Keratinocyte (primary cell): ENCODE data around the gene SLC9A3. TPM values are rescaled to one million over a fixed set of nuclear protein-coding genes. Genes with fewer than 3 reads are reported as not detected.

Experiments used
- DNase-seq: peaks from one replicate; pipeline ENCODE4 v3.0.0-alpha.2; 2011; ENCODE audit warnings: low read depth, missing footprints, low spot score
- FAIRE-seq: peaks from 2 replicates; lab custom pipeline; 2011; peaks lifted over from hg19 to GRCh38; lab: Jason Lieb, UNC
- H2AFZ ChIP-seq: 2 replicates; pipeline ENCODE4 v1.6.0; 2012; ENCODE audit warnings: low read length, control low read depth, inconsistent platforms; ENCODE audit not compliant: control insufficient read depth
- H3K27ac ChIP-seq: 2 replicates; pipeline ENCODE4 v1.5.1; 2011; ENCODE audit warnings: low read length; ENCODE audit not compliant: control insufficient read depth, insufficient read depth
- H3K27me3 ChIP-seq: 3 replicates; pipeline ENCODE4 v1.6.0; 2011; ENCODE audit warnings: low read length; ENCODE audit not compliant: control insufficient read depth, insufficient read depth; ENCODE audit errors: extremely low read depth
- H3K36me3 ChIP-seq, 2 experiments: 2 replicates in 1 of 2; 3 replicates in 1 of 2; pipeline ENCODE4 v1.5.1; 2011; ENCODE audit warnings: low read length in 2 of 2, mild to moderate bottlenecking in 1 of 2; ENCODE audit not compliant: control insufficient read depth in 2 of 2, insufficient read depth in 2 of 2; ENCODE audit errors: extremely low read depth in 1 of 2
- H3K4me1 ChIP-seq: 3 replicates; pipeline ENCODE4 v1.5.1; 2011; ENCODE audit warnings: low read length; ENCODE audit not compliant: control insufficient read depth, insufficient read depth; ENCODE audit errors: extremely low read depth
- H3K4me2 ChIP-seq: 3 replicates; pipeline ENCODE4 v1.6.0; 2011; ENCODE audit warnings: low read depth, low read length; ENCODE audit not compliant: control insufficient read depth, insufficient read depth; ENCODE audit errors: extremely low read depth
- H3K4me3 ChIP-seq, 3 experiments: fragments of 200-600 bp in 1 of 3; sonication (generic) in 1 of 3; 2 replicates in 2 of 3; 3 replicates in 1 of 3; pipeline ENCODE4 v1.5.1; 2011 to 2016; ENCODE audit warnings: low read length in 3 of 3, mild to moderate bottlenecking in 3 of 3, control low read depth in 2 of 3, inconsistent platforms in 1 of 3, low read depth in 1 of 3, mixed read lengths in 1 of 3, mixed run types in 1 of 3, moderate library complexity in 1 of 3; ENCODE audit not compliant: control insufficient read depth in 2 of 3, insufficient read depth in 2 of 3; ENCODE audit errors: extremely low read depth in 1 of 3
- H3K79me2 ChIP-seq: 2 replicates; pipeline ENCODE4 v1.6.0; 2012; ENCODE audit warnings: low read length; ENCODE audit not compliant: control insufficient read depth, insufficient read depth
- H3K9ac ChIP-seq: 3 replicates; pipeline ENCODE4 v1.6.0; 2011; ENCODE audit warnings: low read length; ENCODE audit not compliant: control insufficient read depth, insufficient read depth; ENCODE audit errors: extremely low read depth
- H3K9me1 ChIP-seq: 3 replicates; pipeline ENCODE4 v1.6.0; 2011; ENCODE audit warnings: low read length; ENCODE audit not compliant: control insufficient read depth, insufficient read depth; ENCODE audit errors: extremely low read depth
- H3K9me3 ChIP-seq: 2 replicates; pipeline ENCODE4 v1.5.1; 2012; ENCODE audit warnings: low read depth, low read length; ENCODE audit not compliant: control insufficient read depth
- H4K20me1 ChIP-seq: 3 replicates; pipeline ENCODE4 v1.6.0; 2011; ENCODE audit warnings: low read length; ENCODE audit not compliant: control insufficient read depth, insufficient read depth; ENCODE audit errors: extremely low read depth
- EZH2 ChIP-seq: IDR thresholded peaks from one replicate; pipeline ENCODE4 v1.6.1; 2012; ENCODE audit warnings: inconsistent platforms, mild to moderate bottlenecking, low read length, moderate library complexity
- dilution Hi-C: fragments of 300-500 bp; cut with MboI; formaldehyde crosslinking; loops from one replicate; pipeline ENCODE4 v1.7.0; 2020; ENCODE audit warnings: low sequenced_read_pairs; ENCODE audit not compliant: extremely low pct_ligation_motif_present
- polyA plus RNA-seq, 5 experiments: library from polyadenylated mRNA; depleted of rRNA in 3 of 5; stranded (reverse) in 3 of 5; stranded (forward) in 1 of 5; unstranded in 1 of 5; fragments of >200 nt; gene quantifications; 1 replicate in 1 of 5; 2 replicates in 3 of 5; 3 replicates in 1 of 5; pipeline versions ENCODE4 v1.2.1 to v1.2.3, GENCODE V29; 2011 to 2012; ENCODE audit warnings: missing spikeins in 2 of 5, low read depth in 1 of 5, low replicate concordance in 1 of 5
- TF ChIP-seq, protein P1 (sequence below), 3 experiments: IDR thresholded peaks in 1 of 3; conservative IDR thresholded peaks in 1 of 3; optimal IDR thresholded peaks in 1 of 3; 2 replicates in 2 of 3; 3 replicates in 1 of 3; pipeline versions ENCODE3 to v1.5.1; 2011; ENCODE audit warnings: low read length in 3 of 3, mild to moderate bottlenecking in 3 of 3, moderate library complexity in 2 of 3, control low read depth in 1 of 3, inconsistent platforms in 1 of 3; ENCODE audit not compliant: insufficient read depth in 2 of 3; ENCODE audit errors: extremely low read depth in 1 of 3

Gene SLC9A3
- polyA plus RNA-seq, 1 donor (not counting 4 experiments of a cell fraction or from before 2014, with no cell fraction given) = 0.55 TPM

DNA sequence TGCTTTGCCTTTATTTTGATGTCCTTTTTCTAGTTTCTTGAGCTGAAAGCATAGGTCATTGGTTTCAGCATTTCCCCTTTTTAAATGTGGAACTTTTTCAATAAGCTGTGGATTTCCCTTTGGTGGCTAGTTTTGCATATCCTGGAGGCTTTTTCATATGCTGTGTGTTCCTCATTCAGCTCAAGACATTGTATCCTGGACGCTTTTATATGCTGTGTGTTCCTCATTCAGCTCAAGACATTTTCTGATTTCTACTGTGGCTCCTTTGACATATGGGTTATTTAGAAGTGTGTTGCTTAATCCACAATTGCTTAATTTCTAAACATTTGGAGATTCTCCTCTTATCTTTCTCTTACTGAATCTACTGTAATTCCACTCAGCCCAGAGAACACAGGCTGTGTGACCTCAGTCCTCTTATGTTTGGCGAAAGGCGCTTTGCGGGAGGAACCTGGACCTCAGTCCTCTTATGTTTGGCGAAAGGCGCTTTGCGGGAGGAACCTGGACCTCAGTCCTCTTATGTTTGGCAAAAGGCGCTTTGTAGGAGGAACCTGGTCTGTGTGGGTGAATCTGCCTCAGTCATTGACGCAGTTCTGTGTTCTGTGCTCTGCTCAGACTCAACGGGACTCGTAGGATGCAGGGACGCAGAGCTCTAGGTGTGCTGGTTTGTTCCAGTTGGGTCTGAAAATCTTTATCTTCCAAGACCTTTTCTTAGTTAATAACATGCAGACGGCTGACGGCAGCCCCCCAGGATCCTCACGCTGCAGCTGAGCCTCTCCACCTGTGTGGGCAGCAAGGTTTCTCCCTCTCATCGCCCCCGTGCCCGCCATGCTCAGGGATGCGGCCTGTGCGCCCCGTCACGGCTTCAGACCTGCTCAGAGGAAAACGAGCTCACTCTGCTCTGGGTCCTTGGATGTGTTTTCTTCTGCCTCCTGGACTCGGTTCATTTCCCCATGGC lies 6.0 kb upstream of the SLC9A3 start:
- no peaks in the 10 kb centered on the region for H3K9me3 ChIP-seq
- DNase-seq (no peak), FAIRE-seq (no peak)
- H3K27ac ChIP-seq = no peak overlapping the region
- H3K27me3 ChIP-seq = peaks cover 70% of the 10 kb centered on the region
- H3K4me2 ChIP-seq = no peak overlapping the region
- H4K20me1 ChIP-seq = no peaks in the 10 kb centered on the region
- TF ChIP-seq EZH2 = no peak
- TF ChIP-seq, protein P1, sequence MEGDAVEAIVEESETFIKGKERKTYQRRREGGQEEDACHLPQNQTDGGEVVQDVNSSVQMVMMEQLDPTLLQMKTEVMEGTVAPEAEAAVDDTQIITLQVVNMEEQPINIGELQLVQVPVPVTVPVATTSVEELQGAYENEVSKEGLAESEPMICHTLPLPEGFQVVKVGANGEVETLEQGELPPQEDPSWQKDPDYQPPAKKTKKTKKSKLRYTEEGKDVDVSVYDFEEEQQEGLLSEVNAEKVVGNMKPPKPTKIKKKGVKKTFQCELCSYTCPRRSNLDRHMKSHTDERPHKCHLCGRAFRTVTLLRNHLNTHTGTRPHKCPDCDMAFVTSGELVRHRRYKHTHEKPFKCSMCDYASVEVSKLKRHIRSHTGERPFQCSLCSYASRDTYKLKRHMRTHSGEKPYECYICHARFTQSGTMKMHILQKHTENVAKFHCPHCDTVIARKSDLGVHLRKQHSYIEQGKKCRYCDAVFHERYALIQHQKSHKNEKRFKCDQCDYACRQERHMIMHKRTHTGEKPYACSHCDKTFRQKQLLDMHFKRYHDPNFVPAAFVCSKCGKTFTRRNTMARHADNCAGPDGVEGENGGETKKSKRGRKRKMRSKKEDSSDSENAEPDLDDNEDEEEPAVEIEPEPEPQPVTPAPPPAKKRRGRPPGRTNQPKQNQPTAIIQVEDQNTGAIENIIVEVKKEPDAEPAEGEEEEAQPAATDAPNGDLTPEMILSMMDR (optimal IDR thresholded peaks at IDR 0.05 in 1 of 3, IDR thresholded peaks at IDR 0.05 in 1 of 3, conservative IDR thresholded peaks at IDR 0.05 in 1 of 3; ENCODE audit: extremely low read depth in 1 of 3, insufficient read depth in 2 of 3, low read length in 3 of 3) = no peak
- no peaks in the 10 kb centered on the region for H3K79me2 ChIP-seq
- H2AFZ ChIP-seq = no peak overlapping the region
- H3K9me1 ChIP-seq = no peaks in the 10 kb centered on the region
- dilution Hi-C loops = no loop called here
- no peaks in the 10 kb centered on the region for H3K4me1 ChIP-seq
- H3K9ac ChIP-seq = no peak overlapping the region
- H3K4me3 ChIP-seq = no peak overlapping the region
- no peaks in the 10 kb centered on the region for H3K36me3 ChIP-seq

DNA sequence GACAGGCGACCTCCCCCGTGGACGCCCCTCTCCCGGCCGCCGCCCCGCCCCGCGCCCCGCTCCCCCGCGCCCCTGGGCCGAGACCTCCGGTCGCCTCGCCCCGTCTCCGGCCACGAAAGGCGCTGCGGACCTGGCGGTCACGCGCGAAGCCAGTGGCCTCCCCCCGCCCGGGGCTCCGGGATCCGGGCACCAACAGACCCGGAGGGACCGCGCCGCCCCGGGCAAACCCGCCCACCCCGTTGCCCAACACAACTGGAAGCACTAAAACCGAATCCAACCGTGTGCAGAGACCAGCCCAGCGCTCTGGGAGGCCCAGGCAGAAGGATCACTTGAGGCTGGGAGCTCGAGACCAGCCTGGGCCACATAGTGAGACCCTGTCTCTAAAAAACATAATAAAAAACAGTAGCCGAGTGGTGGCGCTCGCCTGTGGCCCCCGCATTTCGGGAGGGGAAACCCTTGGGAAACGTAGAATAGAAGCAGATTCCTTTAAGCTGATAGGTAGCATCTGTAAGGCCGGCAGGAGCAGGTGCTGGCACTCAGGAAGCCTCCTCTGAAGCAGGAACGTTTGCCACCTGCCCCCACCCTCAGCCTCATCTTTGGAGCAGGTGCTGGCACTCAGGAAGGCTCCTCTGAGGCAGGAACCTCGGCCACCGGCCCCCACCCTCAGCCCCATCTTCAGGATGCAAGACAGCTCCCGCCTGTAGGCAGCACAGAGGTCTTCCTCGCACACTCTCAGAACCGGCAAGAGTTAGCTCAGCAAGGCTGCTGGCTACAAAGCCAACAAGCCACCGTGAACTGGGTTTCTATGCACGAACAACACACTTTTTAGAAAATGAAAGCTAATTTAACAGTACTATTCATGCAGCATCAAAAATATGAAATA lies 4.6 kb upstream of the SLC9A3 start:
- Histone ChIP-seq H3K4me2 (no peak overlapping the region), H2AFZ (no peak overlapping the region), H3K9me3 (no peaks in the 10 kb centered on the region), H3K4me1 (no peaks in the 10 kb centered on the region), H3K27me3 (peaks cover 77% of the 10 kb centered on the region), H4K20me1 (no peaks in the 10 kb centered on the region), H3K9me1 (no peaks in the 10 kb centered on the region), H3K79me2 (no peaks in the 10 kb centered on the region), H3K4me3 (no peak overlapping the region), H3K36me3 (no peaks in the 10 kb centered on the region), H3K27ac (no peak overlapping the region), H3K9ac (no peak overlapping the region)
- TF ChIP-seq, protein P1 (optimal IDR thresholded peaks at IDR 0.05 in 1 of 3, IDR thresholded peaks at IDR 0.05 in 1 of 3, conservative IDR thresholded peaks at IDR 0.05 in 1 of 3; ENCODE audit: extremely low read depth in 1 of 3, insufficient read depth in 2 of 3, low read length in 3 of 3) = no peak
- TF ChIP-seq EZH2 = peak; percentile 78
- dilution Hi-C loops = no loop called here
- no peak for DNase-seq
- FAIRE-seq = no peak
